ENCODE results near the gene TRAPPC2. TPM values are rescaled to one million over a fixed set of nuclear protein-coding genes. Genes with fewer than 3 reads are reported as not detected.

Gene TRAPPC2
- 18.7 and 28.3 TPM in 2 replicates for total RNA-seq

DNA sequence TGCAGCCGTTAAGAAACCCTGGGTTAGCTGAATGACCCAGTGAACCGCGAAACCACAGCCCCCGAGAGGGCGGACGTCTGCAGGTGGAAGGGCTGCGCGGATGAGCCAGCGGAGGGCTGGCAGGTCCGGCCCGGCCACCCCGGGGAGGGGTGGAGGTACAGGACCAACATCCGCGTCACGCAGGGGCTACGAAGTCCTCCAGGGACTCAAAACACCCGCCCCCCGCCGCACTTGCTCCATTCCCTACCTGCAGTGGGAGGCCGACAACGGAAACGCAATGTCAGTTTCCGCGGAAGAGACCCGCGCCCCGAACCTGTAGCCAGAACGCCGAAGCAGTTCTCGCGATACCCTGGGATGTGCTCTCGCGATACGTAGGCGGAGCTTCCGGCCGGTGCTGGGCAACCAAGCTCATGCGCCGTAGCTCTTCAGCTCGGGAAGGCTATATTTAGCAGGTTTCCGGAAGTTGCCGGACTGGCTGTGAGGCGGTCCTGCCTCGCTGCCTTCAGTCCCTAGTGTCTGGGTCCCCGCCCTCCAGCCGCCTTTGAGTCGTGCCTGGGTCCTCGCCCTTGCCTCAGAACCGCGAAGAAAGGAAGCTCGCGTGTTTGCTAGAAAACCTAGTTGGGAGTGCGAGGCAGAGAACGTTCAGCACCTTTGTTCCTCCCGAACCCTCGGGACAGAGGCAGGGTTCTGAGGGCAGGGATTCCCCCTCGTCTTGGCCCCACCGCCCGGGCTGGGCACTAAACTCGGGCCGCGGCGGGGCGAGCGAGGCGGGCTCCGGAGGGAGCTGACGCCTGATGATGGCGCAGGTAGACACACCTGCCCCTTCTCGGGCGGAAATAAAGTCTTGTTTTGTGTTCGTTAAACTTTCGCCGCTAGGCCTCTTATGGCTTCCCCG, at the start of gene TRAPPC2, which contains the start of gene OFD1:
TSS of gene TRAPPC2 (minus strand) at position 343 of the 895 bp plus-strand sequence. CDS start 14,657 bp downstream, outside the sequence.
TSS of gene OFD1 (plus strand) at position 471 of the 895 bp plus-strand sequence. CDS start at position 795, 324 bp downstream.

DNA sequence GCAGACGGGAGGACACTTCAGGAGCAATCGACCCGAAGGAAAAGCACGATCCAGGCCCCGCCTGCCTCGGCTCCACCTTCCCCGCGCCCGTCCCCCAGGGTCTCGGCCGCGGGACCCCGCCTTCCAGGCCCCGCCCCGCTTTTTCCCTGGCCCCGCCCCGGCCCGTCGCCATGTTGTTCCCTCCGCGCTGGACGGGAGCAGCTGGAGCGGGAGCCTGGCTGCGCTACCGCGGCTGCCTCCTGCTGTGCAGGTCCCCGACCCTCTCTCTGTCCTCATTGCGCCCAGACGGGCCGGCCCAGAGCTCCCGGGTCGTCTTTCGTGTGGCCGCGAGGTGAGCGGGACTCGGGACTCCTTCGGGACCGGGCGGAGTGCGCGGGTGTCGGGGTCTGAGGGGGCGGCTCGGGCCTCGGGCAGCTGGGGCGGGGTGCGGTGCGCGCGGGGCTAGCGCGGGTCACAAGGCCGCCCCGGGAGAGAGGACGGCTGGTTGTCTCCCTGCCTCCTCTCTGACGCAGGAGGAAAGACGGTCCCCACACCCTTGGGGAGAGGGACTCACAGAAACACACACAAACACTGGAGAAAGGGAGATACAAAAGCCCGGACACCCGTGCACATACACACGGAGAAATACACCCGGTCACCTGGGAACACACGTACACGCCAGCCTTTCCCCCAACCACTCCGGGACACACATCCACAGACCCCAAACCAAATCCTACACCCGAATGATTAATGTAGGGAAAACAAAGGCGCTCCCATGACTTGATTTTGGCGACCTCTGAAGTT, 45.3 kb downstream of the TRAPPC2 start, which contains the start of gene RAB9A:
TSS of gene RAB9A (plus strand) at position 171 of the 783 bp plus-strand sequence. CDS start 19,619 bp downstream, outside the sequence.

Other genes with a start within 250 kb of the TRAPPC2 start
- gene EGFL6, start 165.0 kb downstream of the TRAPPC2 start, total RNA-seq, result under 0.01 TPM in 1 of 2 replicates, not detected in the other
- gene TCEANC, start 81.5 kb downstream of the TRAPPC2 start, total RNA-seq, result 2.0 and 3.9 TPM in 2 replicates
- 34.2 and 38.5 TPM in 2 replicates for gene RAB9A, start 45.5 kb downstream of the TRAPPC2 start, total RNA-seq
- gene OFD1, start 128 bp upstream of the TRAPPC2 start, total RNA-seq, result 12.1 and 20.0 TPM in 2 replicates
- not detected in 2 replicates for gene GPM6B, start 82.5 kb upstream of the TRAPPC2 start, total RNA-seq

Data from placental epithelial cell (primary cell).